Measurements from ENCODE around the gene TTI1.

DNA sequence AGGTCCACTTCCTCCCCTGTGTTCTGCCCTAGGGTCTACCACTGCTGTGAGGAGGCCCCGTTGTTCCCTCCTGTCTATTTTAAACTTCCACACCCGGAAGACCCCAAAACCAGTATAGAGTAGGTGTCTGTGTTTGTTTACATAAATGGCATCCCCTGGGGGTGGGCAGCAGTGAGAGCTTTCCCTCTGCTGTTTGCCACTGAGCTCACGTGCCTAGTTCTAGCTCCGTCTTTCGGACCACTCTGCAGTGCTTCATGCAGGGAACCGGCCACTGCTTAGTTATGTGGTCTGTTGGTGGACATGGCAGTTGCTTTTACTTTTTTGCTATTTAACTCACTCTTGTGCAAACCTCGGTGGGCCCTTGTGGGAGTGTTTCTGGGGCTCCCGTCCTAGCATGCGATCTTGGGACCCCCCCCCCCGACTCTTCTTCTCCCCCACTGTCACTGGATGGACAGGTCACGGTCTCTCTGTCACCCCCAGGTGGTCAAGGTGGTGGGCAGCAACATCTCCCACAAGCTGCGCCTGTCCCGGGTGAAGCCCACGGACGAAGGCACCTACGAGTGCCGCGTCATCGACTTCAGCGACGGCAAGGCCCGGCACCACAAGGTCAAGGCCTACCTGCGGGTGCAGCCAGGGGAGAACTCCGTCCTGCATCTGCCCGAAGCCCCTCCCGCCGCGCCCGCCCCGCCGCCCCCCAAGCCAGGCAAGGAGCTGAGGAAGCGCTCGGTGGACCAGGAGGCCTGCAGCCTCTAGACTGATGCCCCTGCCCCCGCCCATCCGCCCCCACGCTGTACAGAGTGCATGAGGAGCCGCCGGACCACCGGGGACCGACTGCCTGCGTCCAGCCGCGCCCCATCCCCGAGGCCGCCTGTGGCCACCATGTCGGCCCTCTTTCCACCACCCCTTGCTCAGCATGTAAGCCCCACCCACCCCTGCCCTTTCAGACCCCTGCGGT, 89.5 kb downstream of the TTI1 start:
- TF ChIP-seq, protein P1, sequence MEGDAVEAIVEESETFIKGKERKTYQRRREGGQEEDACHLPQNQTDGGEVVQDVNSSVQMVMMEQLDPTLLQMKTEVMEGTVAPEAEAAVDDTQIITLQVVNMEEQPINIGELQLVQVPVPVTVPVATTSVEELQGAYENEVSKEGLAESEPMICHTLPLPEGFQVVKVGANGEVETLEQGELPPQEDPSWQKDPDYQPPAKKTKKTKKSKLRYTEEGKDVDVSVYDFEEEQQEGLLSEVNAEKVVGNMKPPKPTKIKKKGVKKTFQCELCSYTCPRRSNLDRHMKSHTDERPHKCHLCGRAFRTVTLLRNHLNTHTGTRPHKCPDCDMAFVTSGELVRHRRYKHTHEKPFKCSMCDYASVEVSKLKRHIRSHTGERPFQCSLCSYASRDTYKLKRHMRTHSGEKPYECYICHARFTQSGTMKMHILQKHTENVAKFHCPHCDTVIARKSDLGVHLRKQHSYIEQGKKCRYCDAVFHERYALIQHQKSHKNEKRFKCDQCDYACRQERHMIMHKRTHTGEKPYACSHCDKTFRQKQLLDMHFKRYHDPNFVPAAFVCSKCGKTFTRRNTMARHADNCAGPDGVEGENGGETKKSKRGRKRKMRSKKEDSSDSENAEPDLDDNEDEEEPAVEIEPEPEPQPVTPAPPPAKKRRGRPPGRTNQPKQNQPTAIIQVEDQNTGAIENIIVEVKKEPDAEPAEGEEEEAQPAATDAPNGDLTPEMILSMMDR (IDR thresholded peaks at IDR 0.05), result no peak
- no peak for TF ChIP-seq POLR2A (IDR thresholded peaks at IDR 0.05)
